K562 (cell line): ENCODE measurements around the gene PEX11B. TPM values are rescaled to one million over a fixed set of nuclear protein-coding genes. Genes with fewer than 3 reads are reported as not detected.

Experiments
- ADNP ChIP-seq: fragments of 200-800 bp; sonication (Bioruptor generic); IDR thresholded peaks from 2 replicates; pipeline ENCODE4 v1.6.1; 2016; ENCODE audit warnings: missing genetic modification characterization, missing compliant biosample characterization
- CEBPG ChIP-seq, 3 experiments: fragments of 200-800 bp in 1 of 3; sonication (Bioruptor generic) in 1 of 3; sonication (generic) in 1 of 3; formaldehyde crosslinking in 1 of 3; IDR thresholded peaks in 2 of 3; conservative IDR thresholded peaks in 1 of 3; 2 replicates each; pipeline versions ENCODE4 v1.6.1 to v1.8.0; 2016 to 2022; ENCODE audit warnings: missing compliant biosample characterization in 2 of 3, missing genetic modification characterization in 2 of 3, mild to moderate bottlenecking in 1 of 3, missing genetic modification reagents in 1 of 3
- CREB1 ChIP-seq, 2 experiments: sonication (generic) in 1 of 2; formaldehyde crosslinking in 1 of 2; IDR thresholded peaks; 2 replicates each; pipeline versions ENCODE4 v1.6.1 to v1.8.0; 2012 to 2022; ENCODE audit warnings: inconsistent platforms in 1 of 2, mild to moderate bottlenecking in 1 of 2, missing genetic modification reagents in 1 of 2, moderate library complexity in 1 of 2
- CREB3L1 ChIP-seq: fragments of 450-650 bp; IDR thresholded peaks from 2 replicates; pipeline ENCODE4 v1.6.1; 2014; ENCODE audit warnings: low read depth, mild to moderate bottlenecking, moderate library complexity, borderline replicate concordance
- ETV6 ChIP-seq, 3 experiments: fragments of 150-350 bp in 1 of 3; sonication (generic) in 1 of 3; formaldehyde crosslinking in 1 of 3; IDR thresholded peaks; 2 replicates each; pipeline versions ENCODE4 v1.6.1 to v1.8.0; 2014 to 2022; ENCODE audit warnings: borderline replicate concordance in 2 of 3, low read depth in 2 of 3, antibody characterized with exemption in 1 of 3, low read length in 1 of 3, mild to moderate bottlenecking in 1 of 3, missing genetic modification reagents in 1 of 3
- EZH2 ChIP-seq: IDR thresholded peaks from 2 replicates; pipeline ENCODE4 v1.6.1; 2012; ENCODE audit warnings: low read depth, mild to moderate bottlenecking, inconsistent platforms, low read length, borderline replicate concordance
- FOXA3 ChIP-seq, 2 experiments: fragments of 450-650 bp in 1 of 2; sonication (generic) in 1 of 2; formaldehyde crosslinking; IDR thresholded peaks in 1 of 2; conservative IDR thresholded peaks in 1 of 2; 2 replicates each; pipeline versions ENCODE4 v1.4.0 to v1.8.0; 2020 to 2022; ENCODE audit warnings: mild to moderate bottlenecking in 2 of 2, missing genetic modification reagents in 1 of 2
- KDM2B ChIP-seq: fragments of 250-450 bp; sonication (Bioruptor Pico); IDR thresholded peaks from 2 replicates; pipeline ENCODE4 v1.8.0; 2021; ENCODE audit warnings: mild to moderate bottlenecking, moderate library complexity
- MEF2D ChIP-seq: conservative IDR thresholded peaks from 2 replicates; pipeline ENCODE4 v1.6.1; 2016; ENCODE audit warnings: low read depth, missing genetic modification characterization, missing compliant biosample characterization
- MLX ChIP-seq, 2 experiments: fragments of 450-650 bp in 1 of 2; sonication (generic) in 1 of 2; formaldehyde crosslinking; conservative IDR thresholded peaks; 2 replicates each; pipeline versions ENCODE4 v1.4.0 to v1.8.1; 2020 to 2022; ENCODE audit warnings: mild to moderate bottlenecking in 1 of 2, missing genetic modification reagents in 1 of 2
- NELFE ChIP-seq: IDR thresholded peaks from 2 replicates; pipeline ENCODE4 v1.6.1; 2011; ENCODE audit warnings: mild to moderate bottlenecking; ENCODE audit not compliant: insufficient read depth, insufficient read length
- NONO ChIP-seq, 2 experiments: fragments of 200-400 bp in 1 of 2; fragments of 450-650 bp in 1 of 2; formaldehyde crosslinking in 1 of 2; IDR thresholded peaks; 2 replicates each; pipeline ENCODE4 v1.6.1; 2017; ENCODE audit warnings: low read depth in 2 of 2, mild to moderate bottlenecking in 2 of 2, moderate library complexity in 2 of 2, low read length in 1 of 2
- POLR3G ChIP-seq: IDR thresholded peaks from 2 replicates; pipeline ENCODE4 v1.6.1; 2011; ENCODE audit not compliant: insufficient read length, insufficient replicate concordance; ENCODE audit errors: extremely low read depth
- PRPF4 ChIP-seq: fragments of 200-400 bp; formaldehyde crosslinking; IDR thresholded peaks from one replicate; pipeline ENCODE4 v1.6.1; 2017; ENCODE audit warnings: low read length, low read depth, mild to moderate bottlenecking; ENCODE audit not compliant: insufficient read depth, poor library complexity, severe bottlenecking
- RBBP5 ChIP-seq: fragments of 200-600 bp; sonication (generic); IDR thresholded peaks from 2 replicates; pipeline ENCODE4 v1.6.1; 2012; ENCODE audit warnings: borderline replicate concordance, mild to moderate bottlenecking, low read length, control low read depth, inconsistent platforms; ENCODE audit not compliant: insufficient read depth, poor library complexity, severe bottlenecking
- RBFOX2 ChIP-seq: fragments of 200-400 bp; formaldehyde crosslinking; IDR thresholded peaks from 2 replicates; pipeline ENCODE4 v1.6.1; 2017; ENCODE audit warnings: low read depth, mild to moderate bottlenecking, low read length, moderate library complexity
- SAFB ChIP-seq: fragments of 200-400 bp; formaldehyde crosslinking; IDR thresholded peaks from 2 replicates; pipeline ENCODE4 v1.6.1; 2017; ENCODE audit warnings: low read depth, low read length, borderline replicate concordance
- SAP30 ChIP-seq: fragments of 200-600 bp; sonication (generic); IDR thresholded peaks from 2 replicates; pipeline ENCODE4 v1.6.1; 2012; ENCODE audit warnings: borderline replicate concordance, low read depth, mild to moderate bottlenecking, moderate library complexity, low read length, control low read depth, inconsistent platforms; ENCODE audit not compliant: insufficient read depth, poor library complexity, severe bottlenecking
- TAF7 ChIP-seq: fragments of 450-650 bp; IDR thresholded peaks from 2 replicates; pipeline ENCODE4 v1.6.1; 2016; ENCODE audit warnings: missing genetic modification characterization, missing compliant biosample characterization
- XRCC4 ChIP-seq: IDR thresholded peaks from one replicate; pipeline ENCODE4 v1.6.1; 2011; ENCODE audit not compliant: insufficient read depth, insufficient read length; ENCODE audit errors: extremely low read depth
- ZBTB7A ChIP-seq: IDR thresholded peaks from 2 replicates; pipeline ENCODE4 v1.6.1; 2011; ENCODE audit warnings: low read depth, mild to moderate bottlenecking, low read length, moderate library complexity, borderline replicate concordance; ENCODE audit not compliant: control insufficient read depth
- ZNF217 ChIP-seq: sonication (generic); formaldehyde crosslinking; IDR thresholded peaks from 2 replicates; pipeline ENCODE4 v1.8.0; 2022; ENCODE audit warnings: mild to moderate bottlenecking, missing genetic modification reagents
- ZNF354B ChIP-seq: fragments of 250-450 bp; sonication (Bioruptor Pico); IDR thresholded peaks from 2 replicates; pipeline ENCODE4 v1.4.0; 2020
- polyA plus RNA-seq, 8 experiments: library from polyadenylated mRNA; depleted of rRNA in 4 of 8; stranded (reverse) in 5 of 8; unstranded in 3 of 8; fragments of >200 nt; fragmentation: Nextera tagmentation in 2 of 8; fragmentation: Illumina TruSeq in 1 of 8; extraction: Ambion mirVana in 2 of 8; extraction: Trizol in 1 of 8; gene quantifications; 2 replicates each; pipeline versions ENCODE4 v1.2.1 to v1.2.3, GENCODE V29; 2011 to 2014; ENCODE audit warnings: inconsistent platforms in 1 of 8, missing spikeins in 1 of 8
- total RNA-seq, 7 experiments: library from RNA; depleted of rRNA in 6 of 7; stranded (reverse); fragments of >200 nt in 6 of 7; fragmentation: Illumina TruSeq in 2 of 7; extraction: Trizol in 2 of 7; gene quantifications; 2 replicates each; pipeline versions ENCODE4 v1.2.1 to v1.2.3, GENCODE V29; 2011 to 2021; ENCODE audit warnings: low replicate concordance in 1 of 7

Gene PEX11B
- total and polyA plus RNA-seq, 9 of the 15 experiments (the other 6 are each of a cell fraction or from before 2014, with no cell fraction given): 13.2 to 60.0 (median 21.7) TPM

- TF ChIP-seq CREB3L1 (peak; percentile 84), PRPF4 (no peak), XRCC4 (no peak), ADNP (no peak), SAP30 (no peak), RBFOX2 (peak; percentile 91), CEBPG (CRISPR knock-in tag; IDR thresholded peaks at IDR 0.05) (no peak), CEBPG (tag; conservative IDR thresholded peaks at IDR 0.05 in 1 of 2, IDR thresholded peaks at IDR 0.05 in 1 of 2) (peak in 1 of 2 experiments; percentile 52; a peak in 1 of 4 replicates), ZNF354B (CRISPR knock-in tag) (no peak), MEF2D (tag) (no peak; the same call in 1 of the 2 replicates), ZBTB7A (no peak), CREB1 (IDR thresholded peaks at IDR 0.05) (peak; percentile 90), CREB1 (CRISPR knock-in tag; IDR thresholded peaks at IDR 0.05) (peak; percentile 74), NONO (IDR thresholded peaks at IDR 0.05; ENCODE audit: low read depth in 2 of 2, low read length in 1 of 2) (no peak), EZH2 (no peak), SAFB (no peak), NELFE (no peak), RBBP5 (peak; percentile 90), FOXA3 (CRISPR knock-in tag; conservative IDR thresholded peaks at IDR 0.05 in 1 of 2, IDR thresholded peaks at IDR 0.05 in 1 of 2) (no peak), ZNF217 (CRISPR knock-in tag) (no peak), POLR3G (no peak), MLX (CRISPR knock-in tag; conservative IDR thresholded peaks at IDR 0.05) (0 out of 4 replicates have a peak, but pooled peaks of 1 of the 2 experiments have one; percentile 58), TAF7 (peak; percentile 92), KDM2B (CRISPR knock-in tag) (no peak), ETV6 (IDR thresholded peaks at IDR 0.05; ENCODE audit: borderline replicate concordance in 1 of 2, low read depth in 2 of 2, low read length in 1 of 2) (no peak; a peak in 1 of 4 replicates), ETV6 (CRISPR knock-in tag; IDR thresholded peaks at IDR 0.05; ENCODE audit: borderline replicate concordance) (no peak)
These were observed 8.8 kb upstream of the PEX11B start, which contains the start of gene RBM8A (continued) for GRCh38 chr1:145927063-145927886.
